OCI-LY3 (cell line): Measurements from ENCODE around the gene FITM2.
"Not testable (repeated sequence)": the region's sequence is repeated elsewhere in the genome, so short reads cannot be mapped to it uniquely, and the experiment has no call there.

Experiments
- H2AFZ ChIP-seq: fragments of 200-600, 300-600 bp; shearing (Covaris generic); 2 replicates; pipeline ENCODE4 v1.6.0; 2014; ENCODE audit warnings: antibody characterized with exemption, low read depth, low read length
- H3K27ac ChIP-seq: fragments of 200-600, 300-600 bp; sonication (generic); 2 replicates; pipeline ENCODE4 v1.5.1; 2014; ENCODE audit warnings: mild to moderate bottlenecking, low read length, moderate library complexity, mixed read lengths
- H3K27me3 ChIP-seq: fragments of 200-600, 300-600 bp; sonication (generic); 2 replicates; pipeline ENCODE4 v1.6.1; 2014; ENCODE audit warnings: low read depth, low read length, mixed read lengths
- H3K36me3 ChIP-seq: fragments of 200-600, 300-600 bp; sonication (generic); replicated peaks from 2 replicates; pipeline ENCODE3; 2014; ENCODE audit warnings: low read depth, low read length, mixed read lengths
- H3K4me1 ChIP-seq: fragments of 300-600, 200-600 bp; sonication (generic); 2 replicates; pipeline ENCODE4 v1.6.1; 2014; ENCODE audit warnings: low read length, mixed read lengths
- H3K4me2 ChIP-seq: fragments of 200-600, 300-600 bp; sonication (generic); 2 replicates; pipeline ENCODE4 v1.6.1; 2014; ENCODE audit warnings: low read length, mixed read lengths
- H3K4me3 ChIP-seq: fragments of 300-600, 200-600 bp; sonication (generic); 2 replicates; pipeline ENCODE4 v1.5.1; 2014; ENCODE audit warnings: antibody characterized with exemption, mild to moderate bottlenecking, low read length, moderate library complexity
- H3K79me2 ChIP-seq: fragments of 300-600, 200-600 bp; shearing (Covaris generic); 2 replicates; pipeline ENCODE4 v1.6.1; 2014; ENCODE audit warnings: mild to moderate bottlenecking, low read length, mixed read lengths
- H3K9ac ChIP-seq: fragments of 300-600, 200-600 bp; shearing (Covaris generic); 2 replicates; pipeline ENCODE4 v1.6.0; 2014; ENCODE audit warnings: mild to moderate bottlenecking, low read length, moderate library complexity
- H3K9me3 ChIP-seq: fragments of 200-600, 300-600 bp; shearing (Covaris generic); 2 replicates; pipeline ENCODE4 v1.6.1; 2014; ENCODE audit warnings: low read length, mixed read lengths; ENCODE audit not compliant: insufficient read depth
- H4K20me1 ChIP-seq: fragments of 200-600, 300-600 bp; sonication (generic); 2 replicates; pipeline ENCODE4 v1.6.1; 2016; ENCODE audit warnings: low read length, mixed read lengths; ENCODE audit not compliant: insufficient read depth
- CTCF ChIP-seq: fragments of 200-600, 300-600 bp; sonication (generic); IDR thresholded peaks from 2 replicates; pipeline ENCODE4 v1.5.1; 2014; ENCODE audit warnings: antibody characterized with exemption, low read length, low read depth
- EZH2phosphoT487 ChIP-seq: fragments of 200-600 bp; shearing (Covaris generic); IDR thresholded peaks from 2 replicates; pipeline ENCODE4 v1.6.1; 2018; ENCODE audit warnings: antibody characterized with exemption, mixed run types, low read depth

Gene FITM2

GRCh38 chr20:44350567-44350966 is 39.6 kb upstream of the FITM2 start:
- no peaks in the 10 kb centered on the region for H3K79me2 ChIP-seq
- no peaks in the 10 kb centered on the region for H3K9me3 ChIP-seq
- H3K27me3 ChIP-seq, result peaks cover 4% of the 10 kb centered on the region; the same call in 1 of the 2 replicates
- no peak for TF ChIP-seq EZH2phosphoT487
- TF ChIP-seq CTCF, result no peak
- H3K27ac ChIP-seq, result no peak overlapping the region
- H3K4me2 ChIP-seq, result no peak overlapping the region
- H3K36me3 ChIP-seq, result no peaks in the 10 kb centered on the region
- H2AFZ ChIP-seq, result no peak overlapping the region
- H3K4me3 ChIP-seq, result no peak overlapping the region
- no peak overlapping the region for H3K9ac ChIP-seq
- H4K20me1 ChIP-seq, result no peaks in the 10 kb centered on the region
- H3K4me1 ChIP-seq, result peaks cover 9% of the 10 kb centered on the region

GRCh38 chr20:44349349-44349748 is 38.3 kb upstream of the FITM2 start:
- Histone ChIP-seq H3K27me3 (no peaks in the 10 kb centered on the region; the same call in 1 of the 2 replicates), H3K36me3 (no peaks in the 10 kb centered on the region), H3K79me2 (no peaks in the 10 kb centered on the region), H2AFZ (no peak overlapping the region), H3K4me1 (peaks cover 9% of the 10 kb centered on the region), H3K4me3 (no peak overlapping the region), H3K9me3 (no peaks in the 10 kb centered on the region), H3K27ac (no peak overlapping the region), H3K9ac (no peak overlapping the region), H4K20me1 (no peaks in the 10 kb centered on the region), H3K4me2 (no peak overlapping the region)
- TF ChIP-seq CTCF (no peak), EZH2phosphoT487 (no peak)

- Histone ChIP-seq H3K4me1 (peaks cover 9% of the 10 kb centered on the region), H2AFZ (no peak overlapping the region), H3K36me3 (no peaks in the 10 kb centered on the region), H3K9ac (no peak overlapping the region), H3K79me2 (no peaks in the 10 kb centered on the region), H3K27ac (no peak overlapping the region), H3K9me3 (no peaks in the 10 kb centered on the region), H3K4me3 (no peak overlapping the region), H3K4me2 (no peak overlapping the region), H4K20me1 (no peaks in the 10 kb centered on the region), H3K27me3 (no peaks in the 10 kb centered on the region; the same call in 1 of the 2 replicates)
- no peak for TF ChIP-seq CTCF
- no peak for TF ChIP-seq EZH2phosphoT487
Observed at GRCh38 chr20:44348168-44348659, 37.2 kb upstream of the FITM2 start.

- H3K4me1 ChIP-seq, H3K9ac ChIP-seq, H3K27me3 ChIP-seq, H4K20me1 ChIP-seq, H3K79me2 ChIP-seq, H3K9me3 ChIP-seq, H2AFZ ChIP-seq, H3K36me3 ChIP-seq, H3K4me3 ChIP-seq, H3K27ac ChIP-seq, H3K4me2 ChIP-seq: not testable (repeated sequence)
Observed at GRCh38 chr20:44345941-44346340, 34.9 kb upstream of the FITM2 start.

GRCh38 chr20:44345147-44345546 is 34.1 kb upstream of the FITM2 start:
- TF ChIP-seq EZH2phosphoT487 (no peak), CTCF (no peak)
- no peaks in the 10 kb centered on the region for H4K20me1 ChIP-seq
- no peaks in the 10 kb centered on the region for H3K9me3 ChIP-seq
- H3K4me3 ChIP-seq, result no peak overlapping the region
- H3K4me1 ChIP-seq, result no peaks in the 10 kb centered on the region
- H3K27ac ChIP-seq, result no peak overlapping the region
- no peaks in the 10 kb centered on the region for H3K36me3 ChIP-seq
- no peak overlapping the region for H3K4me2 ChIP-seq
- H2AFZ ChIP-seq, result no peak overlapping the region
- no peaks in the 10 kb centered on the region for H3K79me2 ChIP-seq
- H3K9ac ChIP-seq, result no peak overlapping the region
- no peaks in the 10 kb centered on the region for H3K27me3 ChIP-seq
